ENCODE measurements around the gene LRRTM2. TPM values are rescaled to one million over a fixed set of nuclear protein-coding genes. Genes with fewer than 3 reads are reported as not detected.
A peak's percentile ranks its signal among the peaks of the same experiment; 100 is the strongest.

Gene LRRTM2
- total RNA-seq, 2 experiments from 2014 or later: 0.26 TPM; not detected in 1

DNA sequence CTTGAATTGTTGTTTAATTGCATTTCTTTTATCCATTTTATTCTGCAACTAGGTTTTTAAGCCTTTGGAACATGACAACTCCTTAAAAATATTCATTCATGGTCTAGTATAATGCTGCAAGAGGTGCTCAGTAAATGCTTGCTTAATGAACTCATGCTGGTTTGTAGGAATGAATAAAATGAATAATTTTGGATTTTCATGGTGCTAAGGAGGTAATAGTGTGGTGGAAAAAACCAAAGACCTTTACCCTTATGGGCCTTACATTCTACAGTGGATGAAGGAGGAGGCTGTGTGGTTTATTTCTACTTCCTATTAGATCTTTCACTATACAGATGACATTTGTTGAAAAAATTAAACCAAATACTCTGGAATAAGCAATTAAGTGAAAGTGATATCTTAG, 43.4 kb downstream of the LRRTM2 start:
- H3K36me3 Mint-ChIP-seq (ENCODE audit: low read depth): no peaks in the 10 kb centered on the region
- peaks cover 5% of the 10 kb centered on the region for H3K4me1 Mint-ChIP-seq (ENCODE audit: low read depth)
- H3K4me3 Mint-ChIP-seq: no peak overlapping the region
- no peaks in the 10 kb centered on the region for H3K9me3 Mint-ChIP-seq (ENCODE audit: insufficient read depth)
- POLR2A ChIA-PET: no interaction called here
- no peak overlapping the region for H3K27ac Mint-ChIP-seq
- CTCF ChIA-PET: no interaction called here
- DNase-seq (no peak), ATAC-seq (no peak)
- H3K27me3 Mint-ChIP-seq (ENCODE audit: low read depth): peaks cover 13% of the 10 kb centered on the region

DNA sequence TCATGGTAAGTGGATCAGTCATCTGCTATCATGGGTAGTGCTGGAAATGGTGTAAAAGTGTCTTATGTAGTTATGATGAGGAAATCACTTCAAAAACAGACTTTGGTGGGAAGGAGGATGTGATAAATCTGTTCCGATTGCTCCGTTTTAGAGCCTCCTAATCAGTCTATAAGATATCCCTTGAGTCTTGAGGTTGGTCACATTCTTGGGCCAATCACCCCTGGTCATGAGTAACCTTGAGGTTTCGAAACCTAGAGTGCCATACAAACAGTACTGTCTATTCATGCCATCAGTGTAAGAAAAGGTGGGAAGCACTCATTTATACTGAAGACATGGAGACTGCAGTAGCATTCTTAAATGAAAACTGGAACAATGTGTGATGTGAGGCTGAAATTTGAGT, 45.8 kb downstream of the LRRTM2 start:
- H3K36me3 Mint-ChIP-seq (ENCODE audit: low read depth): no peaks in the 10 kb centered on the region
- no peaks in the 10 kb centered on the region for H3K9me3 Mint-ChIP-seq (ENCODE audit: insufficient read depth)
- H3K4me3 Mint-ChIP-seq: no peak overlapping the region
- no peak overlapping the region for H3K27ac Mint-ChIP-seq
- H3K4me1 Mint-ChIP-seq (ENCODE audit: low read depth): peaks cover 8% of the 10 kb centered on the region
- POLR2A ChIA-PET: no interaction called here
- H3K27me3 Mint-ChIP-seq (ENCODE audit: low read depth): peaks cover 9% of the 10 kb centered on the region
- CTCF ChIA-PET: interaction anchor here (0.6 to 1.2 kb wide), 2 partner anchors 40 to 1143 kb away, joined by 3 read pairs; no protein-coding TSS in a partner anchor
- DNase-seq (no peak), ATAC-seq (no peak)

DNA sequence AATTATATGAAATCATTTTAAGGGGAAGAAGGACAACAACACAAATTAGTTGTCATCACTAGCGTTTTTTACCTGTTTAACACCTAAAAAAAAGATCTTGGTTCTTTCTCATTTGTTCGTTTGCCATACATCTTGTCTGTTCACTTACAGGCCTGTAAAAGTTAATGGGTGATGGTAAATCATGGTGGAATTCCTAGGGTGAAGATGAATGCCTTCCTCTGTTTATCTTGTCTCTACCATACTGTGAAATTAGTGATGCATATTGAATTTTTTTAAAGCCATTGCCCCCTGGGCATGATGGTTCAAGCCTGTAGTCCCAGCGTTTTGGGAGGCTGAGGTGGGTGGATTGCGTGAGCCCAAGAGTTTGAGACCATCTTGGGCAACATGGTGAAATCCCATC, 46.6 kb downstream of the LRRTM2 start:
- DNase-seq (no peak), ATAC-seq (no peak)
- H3K4me3 Mint-ChIP-seq: no peak overlapping the region
- H3K27me3 Mint-ChIP-seq (ENCODE audit: low read depth): peaks cover 9% of the 10 kb centered on the region
- no peaks in the 10 kb centered on the region for H3K36me3 Mint-ChIP-seq (ENCODE audit: low read depth)
- peaks cover 8% of the 10 kb centered on the region for H3K4me1 Mint-ChIP-seq (ENCODE audit: low read depth)
- H3K27ac Mint-ChIP-seq: no peak overlapping the region
- ChIA-PET CTCF (interaction anchor here (1.2 kb wide), 1 partner anchor 39 kb away, joined by 3 read pairs; no protein-coding TSS in a partner anchor), POLR2A (no interaction called here)
- no peaks in the 10 kb centered on the region for H3K9me3 Mint-ChIP-seq (ENCODE audit: insufficient read depth)

DNA sequence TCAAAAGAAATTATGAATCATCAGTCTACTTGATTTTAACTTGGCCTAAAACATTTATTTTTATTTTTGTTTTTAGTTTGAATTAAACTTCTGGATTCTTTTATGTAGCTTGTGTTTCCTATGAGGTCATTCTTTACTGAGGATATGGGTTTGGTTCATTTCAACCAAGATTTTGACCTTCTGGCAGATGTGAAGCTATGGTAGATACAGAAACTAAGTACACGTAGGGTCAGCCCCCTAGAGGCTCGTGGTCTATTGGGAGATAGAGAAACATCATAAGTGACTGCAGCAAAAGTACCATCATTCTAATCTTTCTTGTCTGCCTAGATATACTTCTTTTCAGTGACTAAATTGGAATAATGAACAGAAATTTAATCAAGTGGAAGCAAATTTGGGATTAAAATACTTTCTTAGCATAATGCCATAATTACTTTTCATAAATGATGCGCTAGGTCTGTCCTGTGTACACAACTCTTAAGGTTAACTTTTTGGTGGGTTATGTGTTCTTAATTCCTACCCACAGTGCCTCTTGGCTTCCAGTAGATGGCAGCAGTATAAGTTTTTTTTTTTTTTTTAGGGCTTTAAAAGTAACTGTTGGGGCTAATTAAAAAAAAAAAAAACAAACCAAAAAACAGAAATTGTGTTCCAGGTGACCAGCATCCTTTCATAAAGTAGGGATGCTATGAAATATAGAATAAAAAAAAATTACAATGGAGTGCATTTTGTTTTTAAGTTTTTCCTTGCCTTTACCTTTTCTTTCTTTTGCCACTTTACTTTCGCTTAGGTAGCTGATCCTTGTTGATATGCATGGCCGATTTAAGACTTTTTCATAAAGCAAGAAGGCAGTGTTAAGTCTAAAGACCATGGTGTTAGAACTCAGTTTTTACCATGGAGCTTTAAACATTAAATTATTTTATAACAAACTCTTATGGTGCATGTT, 49.9 kb downstream of the LRRTM2 start:
- ATAC-seq: peak; percentile 53
- Mint-ChIP-seq H3K4me3 (no peak overlapping the region), H3K27ac (no peak overlapping the region), H3K4me1 (ENCODE audit: low read depth) (peaks cover 3% of the 10 kb centered on the region), H3K36me3 (ENCODE audit: low read depth) (no peaks in the 10 kb centered on the region), H3K9me3 (ENCODE audit: insufficient read depth) (no peaks in the 10 kb centered on the region), H3K27me3 (ENCODE audit: low read depth) (peaks cover 9% of the 10 kb centered on the region)
- DNase-seq: no peak
- ChIA-PET CTCF (interaction anchor here (0.6 to 3.4 kb wide), 37 partner anchors 8 to 449 kb away, joined by 3 to 17 read pairs (median 3); no protein-coding TSS in a partner anchor), POLR2A (no interaction called here)

DNA sequence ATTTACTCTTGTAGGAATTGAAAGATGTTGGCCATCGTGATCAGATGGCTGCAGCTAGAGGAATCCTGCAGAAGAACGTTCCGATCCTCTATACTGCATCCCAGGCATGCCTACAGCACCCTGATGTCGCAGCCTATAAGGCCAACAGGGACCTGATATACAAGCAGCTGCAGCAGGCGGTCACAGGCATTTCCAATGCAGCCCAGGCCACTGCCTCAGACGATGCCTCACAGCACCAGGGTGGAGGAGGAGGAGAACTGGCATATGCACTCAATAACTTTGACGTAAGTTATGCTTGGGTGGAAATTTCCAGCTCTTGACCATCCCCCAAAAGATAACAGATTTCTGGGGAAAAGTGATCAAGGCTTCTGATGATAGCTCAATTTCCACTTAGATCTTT, 50.6 kb downstream of the LRRTM2 start:
- Mint-ChIP-seq H3K27ac (no peak overlapping the region), H3K4me1 (ENCODE audit: low read depth) (peaks cover 3% of the 10 kb centered on the region), H3K36me3 (ENCODE audit: low read depth) (no peaks in the 10 kb centered on the region), H3K27me3 (ENCODE audit: low read depth) (peaks cover 10% of the 10 kb centered on the region), H3K4me3 (no peak overlapping the region), H3K9me3 (ENCODE audit: insufficient read depth) (no peaks in the 10 kb centered on the region)
- ChIA-PET CTCF (interaction anchor here (0.6 to 3.4 kb wide), 19 partner anchors 9 to 438 kb away, joined by 3 to 17 read pairs (median 4); no protein-coding TSS in a partner anchor), POLR2A (no interaction called here)
- no peak for ATAC-seq
- DNase-seq: no peak

DNA sequence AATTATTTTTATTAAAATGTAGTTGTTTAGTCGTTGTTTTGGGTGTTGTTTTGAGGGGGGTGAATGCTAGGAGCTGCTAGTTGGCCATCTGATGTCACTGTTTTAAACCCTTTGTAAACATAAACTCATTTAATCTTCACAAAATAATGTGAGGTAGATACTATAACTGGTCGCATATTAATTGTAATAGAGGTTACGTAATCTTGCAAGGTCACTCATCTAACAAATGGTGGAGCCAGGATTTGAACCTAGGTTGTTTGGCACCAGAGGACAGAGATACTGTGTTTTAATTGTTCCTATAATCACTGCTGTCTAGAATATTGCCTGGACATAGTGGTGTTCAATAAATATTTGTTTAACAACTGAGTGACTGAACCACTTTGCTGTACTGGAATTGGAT, 54.4 kb downstream of the LRRTM2 start:
- Mint-ChIP-seq H3K4me3 (no peak overlapping the region), H3K36me3 (ENCODE audit: low read depth) (no peaks in the 10 kb centered on the region), H3K27ac (no peak overlapping the region), H3K9me3 (ENCODE audit: insufficient read depth) (no peaks in the 10 kb centered on the region), H3K4me1 (ENCODE audit: low read depth) (peaks cover 3% of the 10 kb centered on the region), H3K27me3 (ENCODE audit: low read depth) (peaks cover 10% of the 10 kb centered on the region)
- CTCF ChIA-PET: no interaction called here
- DNase-seq: no peak
- no peak for ATAC-seq
- POLR2A ChIA-PET: interaction anchor here (0.6 kb wide), 1 partner anchor 749 kb away, joined by 4 read pairs; no protein-coding TSS in a partner anchor

DNA sequence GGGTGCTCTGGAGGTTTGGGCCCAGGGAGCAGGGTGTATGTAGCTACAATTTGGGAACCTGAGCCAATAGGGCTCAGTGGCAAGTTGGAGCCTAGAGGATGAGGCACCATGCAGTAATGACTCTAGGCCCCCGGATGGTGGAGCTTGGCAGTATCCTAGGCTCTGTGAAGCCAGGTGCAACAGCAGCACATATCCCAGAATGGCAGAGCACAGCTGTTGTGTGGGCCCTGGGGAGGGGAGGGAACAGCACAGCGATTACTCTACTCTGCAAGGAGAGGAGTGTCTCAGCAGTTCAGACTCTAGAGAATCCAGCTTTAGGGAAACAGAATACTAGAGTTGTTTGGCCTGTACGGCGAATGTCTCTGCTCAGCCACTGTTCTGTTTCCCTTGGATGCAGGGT, 56.1 kb downstream of the LRRTM2 start:
- H3K4me1 Mint-ChIP-seq (ENCODE audit: low read depth): no peaks in the 10 kb centered on the region
- H3K36me3 Mint-ChIP-seq (ENCODE audit: low read depth): no peaks in the 10 kb centered on the region
- no peaks in the 10 kb centered on the region for H3K9me3 Mint-ChIP-seq (ENCODE audit: insufficient read depth)
- no peak for ATAC-seq
- peaks cover 10% of the 10 kb centered on the region for H3K27me3 Mint-ChIP-seq (ENCODE audit: low read depth)
- no peak overlapping the region for H3K27ac Mint-ChIP-seq
- POLR2A ChIA-PET: no interaction called here
- no peak overlapping the region for H3K4me3 Mint-ChIP-seq
- CTCF ChIA-PET: no interaction called here
- DNase-seq: no peak

Other genes with a start within 250 kb of the LRRTM2 start
- gene CTNNA1, start 121.9 kb downstream of the LRRTM2 start, total RNA-seq: 10 to 100 TPM; 22.4 to 22.9 TPM